NK-92 (cell line): ENCODE measurements around the gene LGALS7B.
"Not testable (repeated sequence)": the region's sequence is repeated elsewhere in the genome, so short reads cannot be mapped to it uniquely, and the experiment has no call there.

Experiments used
- DNase-seq: peaks from one replicate; lab custom pipeline; 2025; ENCODE audit not compliant: unreplicated experiment; lab: John Stamatoyannopoulos, UW

The LGALS7B gene

DNA sequence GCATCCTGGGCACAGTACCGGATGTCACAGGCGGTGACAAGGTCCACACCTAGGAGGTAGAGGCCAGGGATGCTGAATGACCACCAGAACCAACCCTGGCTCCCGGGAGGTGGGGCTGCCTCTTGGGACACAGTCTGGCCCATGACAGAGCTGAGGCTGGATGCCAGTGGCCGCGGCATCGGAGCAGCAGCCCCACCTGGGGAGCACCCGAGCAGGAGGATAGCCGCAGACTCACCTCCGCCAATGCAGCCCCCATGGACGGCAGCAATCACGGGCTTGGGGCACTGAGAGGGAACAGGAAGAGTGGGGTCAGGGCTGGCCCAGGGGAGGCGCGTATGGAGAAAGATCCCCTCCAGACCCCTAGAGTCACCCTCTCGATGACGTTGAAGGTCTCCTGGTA lies 28.1 kb downstream of the LGALS7B start:
- no peak for DNase-seq

GRCh38 chr19:38819231-38819920 lies 30.4 kb downstream of the LGALS7B start:
- no peak for DNase-seq

DNA sequence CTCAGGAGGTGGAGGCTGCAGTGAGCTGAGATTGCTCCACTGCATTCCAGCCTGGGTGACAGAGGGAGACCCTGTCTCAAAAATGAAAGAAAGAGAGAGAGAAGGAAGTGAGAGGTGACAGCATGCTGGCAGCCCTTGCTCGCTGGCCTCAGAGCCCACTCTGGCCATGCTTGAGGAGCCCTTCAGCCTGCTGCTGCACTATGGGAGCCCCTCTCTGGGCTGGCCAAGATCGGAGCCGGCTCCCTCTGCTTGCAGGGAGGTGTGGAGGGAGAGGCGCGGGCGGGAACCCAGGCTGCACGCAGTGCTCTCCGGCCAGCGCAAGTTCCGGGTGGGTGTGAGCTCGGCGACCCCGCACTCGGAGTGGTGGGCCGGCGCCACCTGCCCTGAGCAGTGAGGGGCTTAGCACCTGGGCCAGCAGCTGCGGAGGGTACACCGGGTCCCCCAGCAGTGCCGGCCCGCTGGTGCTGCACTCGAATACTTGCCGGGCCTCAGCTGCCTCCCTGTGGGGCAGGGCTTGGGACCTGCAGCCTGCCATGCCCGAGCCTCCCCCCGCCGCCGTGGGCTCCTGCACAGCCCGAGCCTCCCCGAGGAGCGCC lies 32.3 kb downstream of the LGALS7B start:
- not testable (repeated sequence) for DNase-seq

DNA sequence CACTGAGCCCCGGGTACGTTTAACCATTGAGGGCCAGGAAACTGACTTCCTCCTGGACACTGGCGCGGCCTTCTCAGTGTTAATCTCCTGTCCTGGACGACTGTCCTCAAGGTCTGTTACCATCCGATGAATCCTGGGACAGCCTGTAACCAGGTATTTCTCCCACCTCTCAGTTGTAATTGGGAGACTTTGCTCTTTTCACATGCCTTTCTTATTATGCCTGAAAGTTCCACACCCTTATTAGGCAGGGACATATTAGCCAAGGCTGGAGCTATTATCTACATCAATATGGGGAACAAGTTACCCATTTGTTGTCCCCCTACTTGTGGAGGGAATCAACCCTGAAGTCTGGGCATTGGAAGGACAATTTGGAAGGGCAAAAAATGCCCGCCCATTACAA lies 36.9 kb downstream of the LGALS7B start:
- not testable (repeated sequence) for DNase-seq

DNA sequence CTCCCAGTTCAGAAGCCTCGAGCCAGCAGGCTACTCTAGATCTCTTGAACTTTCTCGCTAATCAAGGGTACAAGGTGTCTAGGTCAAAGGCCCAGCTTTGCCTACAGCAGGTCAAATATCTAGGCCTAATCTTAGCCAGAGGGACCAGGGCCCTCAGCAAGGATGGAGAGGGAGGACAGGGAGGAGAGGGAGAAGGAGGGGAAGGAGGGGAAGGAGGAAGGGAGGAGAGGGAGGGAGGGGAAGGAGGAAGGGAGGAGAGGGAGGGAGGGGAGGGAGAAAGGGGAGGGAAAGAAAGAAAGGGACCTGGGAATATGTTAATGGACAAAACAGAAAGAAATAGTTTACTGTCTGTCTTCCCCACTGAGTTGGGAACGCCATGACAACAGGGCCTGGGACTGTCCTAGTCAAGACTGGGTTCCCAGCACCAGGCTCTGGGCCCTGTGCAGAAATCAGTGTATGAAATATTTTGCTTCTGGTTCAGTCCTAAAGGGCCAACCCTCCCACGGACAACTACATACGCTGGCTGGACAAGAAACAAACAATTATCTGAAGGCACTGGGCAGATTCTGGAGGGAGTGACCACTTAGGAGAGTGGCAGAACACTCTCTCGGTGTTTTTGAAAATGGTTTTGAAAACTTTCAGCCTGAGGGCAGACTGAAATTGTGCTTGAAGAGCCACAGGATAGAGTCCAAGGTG lies 38.0 kb downstream of the LGALS7B start:
- no peak for DNase-seq

DNA sequence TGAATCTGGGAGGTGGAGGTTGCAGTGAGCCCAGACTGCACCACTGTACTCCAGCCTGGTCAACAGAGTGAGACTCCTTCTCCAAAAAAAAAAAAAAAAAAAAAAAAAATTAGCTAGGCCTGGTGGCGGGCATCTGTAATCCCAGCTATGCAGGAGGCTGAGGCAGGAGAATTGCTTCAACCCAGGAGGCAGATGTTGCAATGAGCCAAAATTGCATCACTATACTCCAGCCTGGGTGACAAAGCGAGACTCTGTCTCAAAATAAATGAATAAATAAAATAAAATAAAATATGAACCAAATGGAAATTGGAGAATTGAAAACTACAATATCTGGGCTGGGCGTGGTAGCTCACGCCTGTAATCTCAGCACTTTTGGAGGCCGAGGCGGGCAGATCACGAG lies 40.2 kb downstream of the LGALS7B start:
- DNase-seq = not testable (repeated sequence)

GRCh38 chr19:38830039-38830733 lies 41.2 kb downstream of the LGALS7B start:
- no peak for DNase-seq

DNA sequence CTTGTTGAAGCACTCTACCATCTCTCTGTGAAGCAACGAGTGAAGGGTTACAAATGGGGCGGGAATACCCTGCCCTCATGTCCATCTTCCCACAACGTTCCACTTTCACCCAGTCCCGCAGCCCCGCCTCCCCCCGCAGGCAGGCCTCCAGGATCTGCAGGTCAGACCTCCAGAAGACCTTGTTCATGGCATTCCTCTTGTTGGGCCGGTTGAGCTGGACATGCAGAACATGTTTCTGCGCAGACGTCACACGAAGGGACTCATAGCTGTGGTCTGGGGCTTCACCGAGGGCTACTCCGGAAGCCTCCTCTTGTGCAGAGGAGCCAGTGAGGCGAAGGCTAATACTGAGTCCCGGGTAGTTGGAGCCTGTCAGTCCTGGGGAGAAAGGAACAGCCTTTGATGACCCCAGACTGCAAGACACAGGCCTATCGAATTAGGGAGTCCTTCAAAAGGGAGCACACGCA lies 42.2 kb downstream of the LGALS7B start:
- DNase-seq = no peak

DNA sequence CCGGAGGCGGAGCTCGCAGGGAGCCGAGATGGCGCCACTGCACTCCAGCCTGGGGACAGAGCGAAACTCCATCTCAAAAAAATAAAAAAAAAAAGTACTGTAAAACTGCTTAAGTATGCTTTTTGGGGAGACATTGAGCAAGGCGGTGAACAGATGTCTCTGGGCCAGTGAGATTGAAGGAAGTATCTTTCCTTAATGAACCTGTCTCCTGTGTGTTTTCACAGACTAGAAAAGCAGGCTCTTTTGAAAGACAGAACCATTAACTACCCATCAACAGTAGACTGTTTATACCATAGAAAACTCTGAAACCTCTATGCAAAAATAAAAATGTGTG lies 44.1 kb downstream of the LGALS7B start:
- DNase-seq = no peak

DNA sequence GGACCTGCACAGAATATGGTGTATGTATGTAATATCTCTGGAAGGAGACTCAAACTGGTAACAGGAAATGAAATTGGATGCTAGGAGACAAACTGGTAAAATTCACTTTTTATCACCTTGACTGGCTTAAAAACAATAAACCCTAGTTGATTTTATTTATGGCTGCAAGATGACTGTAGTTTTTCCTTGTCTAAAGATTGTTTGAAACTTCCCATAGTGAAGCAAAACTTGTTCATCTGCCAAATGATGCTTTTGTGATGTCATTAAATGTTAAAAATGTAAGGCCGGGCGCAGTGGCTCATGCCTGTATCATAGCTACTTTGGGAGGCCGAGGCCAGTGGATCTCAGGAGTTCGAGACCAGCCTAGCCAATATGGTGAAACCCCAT lies 45.1 kb downstream of the LGALS7B start:
- DNase-seq = no peak

- DNase-seq = no peak
These were observed 45.6 kb downstream of the LGALS7B start for GRCh38 chr19:38834590-38834989.

DNA sequence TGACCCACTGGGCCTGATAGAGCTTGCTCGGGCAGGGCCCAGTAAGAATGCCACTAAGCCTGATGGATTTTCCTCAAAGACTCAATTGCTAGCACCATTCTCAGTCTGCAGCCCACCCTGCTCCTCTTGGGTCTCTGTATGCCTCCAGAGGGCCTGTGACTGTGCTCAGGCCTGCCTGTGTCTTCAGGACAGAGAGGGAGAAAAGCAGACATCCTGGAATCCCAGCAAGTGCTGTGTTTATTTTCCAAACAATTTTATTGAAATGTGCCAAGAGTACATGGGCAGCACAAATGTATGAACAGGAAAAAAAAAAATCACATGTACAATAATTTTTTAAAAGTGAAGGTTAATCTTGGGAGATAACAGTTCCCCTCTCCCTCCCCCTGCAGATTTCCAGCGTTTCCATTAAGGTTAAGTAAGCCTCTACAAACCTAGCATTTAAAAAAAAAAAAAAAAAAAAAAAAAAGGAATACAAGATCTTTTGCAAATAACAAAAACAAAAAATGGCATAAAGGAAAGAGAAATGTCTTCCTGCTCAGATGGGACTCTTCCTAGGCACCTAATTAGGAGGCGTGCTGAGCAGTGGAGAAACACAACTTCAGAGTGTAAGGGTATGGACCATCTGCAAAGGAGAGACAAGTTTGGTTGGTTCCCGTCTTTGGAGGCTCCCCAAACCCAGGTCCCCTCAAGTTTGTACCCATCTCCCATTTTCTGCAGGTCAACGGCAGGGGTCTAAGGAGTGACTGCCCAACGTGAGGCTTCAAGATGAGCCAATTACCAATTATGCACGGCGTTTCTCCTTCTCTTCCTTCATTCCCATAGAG lies 47.4 kb downstream of the LGALS7B start:
- DNase-seq = no peak

DNA sequence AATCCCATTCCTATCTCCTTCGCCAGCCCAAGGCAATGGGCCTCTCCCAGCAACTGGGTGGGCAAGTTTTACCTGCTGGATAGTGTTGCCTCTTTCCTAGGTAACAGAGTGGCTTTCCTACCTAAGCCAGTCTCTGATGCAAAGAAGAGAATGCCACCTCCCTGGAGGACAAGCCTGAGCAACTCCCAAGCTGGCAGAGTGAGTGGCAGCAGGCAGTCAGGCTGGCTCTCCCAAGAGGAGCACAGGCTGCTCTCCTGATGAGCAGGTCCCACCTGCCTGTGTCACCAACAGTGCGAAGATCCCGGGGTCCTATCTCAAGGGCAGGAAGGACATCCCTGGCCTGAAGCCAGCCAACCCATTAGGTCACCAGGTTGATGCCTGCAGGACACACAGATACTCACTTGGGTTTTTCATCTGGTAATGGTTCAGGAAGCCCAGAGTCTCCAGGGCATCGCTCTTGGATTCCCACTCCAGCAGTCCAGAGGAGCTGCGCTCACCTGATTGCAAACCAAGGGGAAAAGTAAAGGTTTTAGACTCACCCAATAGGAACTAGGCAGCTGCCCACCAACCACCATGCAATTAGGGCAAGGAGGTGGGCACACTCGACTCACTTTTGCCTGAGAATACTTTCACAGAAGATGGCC lies 48.1 kb downstream of the LGALS7B start:
- no peak for DNase-seq

DNA sequence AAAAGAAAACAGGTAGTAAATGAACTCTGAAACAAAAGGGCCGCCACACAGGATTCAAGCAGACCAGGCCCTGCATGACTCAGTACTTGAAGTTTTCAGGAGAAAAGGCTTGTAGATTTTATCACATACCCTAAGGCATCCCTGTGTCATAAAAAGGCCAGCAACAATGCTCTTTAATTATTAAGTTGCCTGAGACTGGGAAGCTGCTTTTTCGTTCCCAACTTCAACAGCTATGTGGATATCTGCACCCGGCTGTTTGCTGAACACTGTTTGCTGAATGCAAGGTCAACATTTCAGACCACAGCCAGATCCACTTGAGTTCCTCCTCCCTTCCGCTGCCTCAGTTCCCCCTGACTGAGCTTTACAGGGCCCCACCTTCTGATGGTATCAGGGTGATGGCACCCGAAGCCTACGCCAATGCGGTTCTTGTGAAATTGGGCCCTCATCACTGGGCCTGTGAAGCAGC lies 48.7 kb downstream of the LGALS7B start:
- DNase-seq = no peak

DNA sequence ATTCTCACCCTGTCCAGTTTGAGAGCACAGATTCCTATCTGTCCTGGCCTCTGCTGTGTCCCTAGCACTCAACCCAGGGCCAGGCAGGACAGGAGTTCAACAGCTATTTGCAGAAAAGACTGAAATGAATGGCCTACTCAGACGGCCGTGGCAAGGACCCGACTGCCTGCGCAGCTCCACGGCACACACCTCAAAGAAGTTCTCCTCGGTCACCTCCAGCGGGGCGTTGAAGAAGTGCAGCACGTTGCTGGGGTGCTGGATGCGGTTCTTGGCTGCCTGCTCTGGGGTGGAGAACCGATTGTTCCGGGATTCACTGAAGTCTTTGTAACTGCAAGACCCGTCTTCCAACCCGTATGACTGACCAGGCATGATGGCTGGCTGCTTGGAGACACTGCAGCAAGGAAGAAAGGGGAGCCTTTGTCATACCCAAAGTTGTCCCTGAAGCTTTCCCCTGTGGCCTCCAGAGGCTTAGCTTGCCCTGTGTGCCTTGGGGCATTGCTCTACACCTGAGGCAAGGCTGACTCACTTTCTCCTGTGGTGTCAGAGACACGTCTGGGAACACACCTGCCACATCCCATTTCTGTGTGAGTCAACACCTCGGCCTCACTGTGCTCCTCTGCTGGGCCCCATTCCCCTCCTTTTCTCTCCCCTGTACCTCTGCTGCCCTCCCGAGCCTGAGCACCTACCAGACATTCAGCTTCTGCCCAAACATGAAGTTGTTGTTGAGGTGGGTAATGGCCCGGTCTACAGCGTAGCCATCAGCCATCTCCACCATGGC lies 49.4 kb downstream of the LGALS7B start:
- no peak for DNase-seq

DNA sequence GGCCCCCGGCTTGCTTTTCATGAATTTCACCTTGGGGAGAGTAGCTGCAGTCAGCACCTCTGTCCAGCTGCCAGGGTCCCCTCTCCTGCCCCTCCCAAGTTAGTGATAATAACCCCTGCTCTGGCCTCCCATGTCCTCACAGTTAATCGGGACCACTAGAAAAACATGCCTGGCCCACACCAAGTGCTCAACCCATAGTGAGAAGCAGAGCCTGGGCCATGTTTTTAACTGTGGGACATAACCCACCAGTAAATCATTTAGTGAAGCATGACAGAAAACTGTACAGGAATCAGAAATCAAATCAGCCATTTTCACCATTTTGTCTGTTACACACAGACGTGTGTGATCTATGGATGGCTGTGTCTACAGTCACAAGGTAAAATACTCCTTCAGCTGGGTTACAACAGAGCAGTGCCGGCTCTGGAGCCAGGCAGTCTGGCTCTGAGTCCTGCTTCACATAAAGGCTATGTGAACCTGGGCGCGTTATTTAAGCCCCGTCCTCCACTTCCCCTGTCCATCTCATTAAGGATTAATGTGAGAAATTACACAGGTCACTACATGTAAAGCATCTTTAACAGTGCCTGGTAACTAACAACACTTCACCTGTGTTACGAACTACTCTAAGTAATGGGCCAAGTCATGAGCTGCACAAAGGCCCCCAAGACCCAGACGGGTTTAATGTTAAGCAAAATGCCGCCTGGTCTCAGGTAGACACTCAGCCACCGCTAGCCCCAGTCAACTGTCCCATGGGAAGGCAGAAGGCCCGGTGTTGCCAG lies 50.2 kb downstream of the LGALS7B start:
- no peak for DNase-seq

GRCh38 chr19:38839816-38840582 lies 51.0 kb downstream of the LGALS7B start:
- no peak for DNase-seq

GRCh38 chr19:38840583-38840968 lies 51.6 kb downstream of the LGALS7B start:
- no peak for DNase-seq
